Suprapubic skin (tissue), 4 donors: ENCODE results near the gene PPP1R12B. TPM values are rescaled to one million over a fixed set of nuclear protein-coding genes. Genes with fewer than 3 reads are reported as not detected.

ENCODE experiments used
- total RNA-seq, 4 donors: library from RNA; depleted of rRNA; stranded (reverse); fragments of >200 nt; gene quantifications; one replicate each; pipeline ENCODE4 v1.1.0, GENCODE V29; 2016

Gene PPP1R12B
- total RNA-seq, 4 donors from 2014 or later = 28.4 to 90.7 (median 30.8) TPM

Other genes starting within 250 kb of the PPP1R12B start
- gene GPR37L1, start 225.8 kb upstream of the PPP1R12B start, total RNA-seq = not detected
- 10 to 100 TPM; 41.1 to 46.3 (median 43.0) TPM for gene ARL8A, start 204.0 kb upstream of the PPP1R12B start, total RNA-seq
- 1 to 10 TPM in 1 of 4 donors, under 1 TPM in 2, not detected in 1; 0.42 to 2.7 (median 0.60) TPM for gene PTPN7, start 188.1 kb upstream of the PPP1R12B start, total RNA-seq
- 1 to 10 TPM; 1.6 to 4.9 (median 4.1) TPM for gene LGR6, start 154.9 kb upstream of the PPP1R12B start, total RNA-seq
- 10 to 100 TPM in 2 of 4 donors, 1 to 10 TPM in 2; 4.1 to 13.3 (median 7.6) TPM for gene UBE2T, start 6.8 kb upstream of the PPP1R12B start, total RNA-seq